DMS153 treated with DMSO at 0.1 percent for 48 hours (cell line): ENCODE results near the gene ZNF175.
"Not testable (repeated sequence)": the region's sequence is repeated elsewhere in the genome, so short reads cannot be mapped to it uniquely, and the experiment has no call there.

Experiments
- DNase-seq: peaks from one replicate; lab custom pipeline; 2025; ENCODE audit not compliant: unreplicated experiment; lab: John Stamatoyannopoulos, UW

The ZNF175 gene

DNA sequence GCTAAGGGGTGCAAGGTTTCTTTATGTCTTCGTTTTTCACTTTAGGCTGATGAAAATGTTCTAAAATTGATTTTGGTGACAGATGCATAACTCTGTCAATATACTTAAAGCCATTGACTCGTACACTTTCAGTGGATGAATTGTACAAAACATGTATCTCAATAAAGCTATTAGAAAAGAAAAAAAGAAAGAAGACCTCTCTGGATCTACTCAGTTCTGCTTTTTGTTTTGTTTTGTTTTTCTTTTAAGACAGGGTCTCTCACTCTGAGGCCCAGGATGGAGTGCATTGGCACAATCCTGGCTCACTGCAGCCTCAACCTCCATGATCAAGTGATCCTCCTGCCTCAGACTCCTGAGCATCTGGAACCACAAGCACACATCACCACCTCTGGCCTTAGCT, 55.6 kb downstream of the ZNF175 start:
- no peak for DNase-seq

DNA sequence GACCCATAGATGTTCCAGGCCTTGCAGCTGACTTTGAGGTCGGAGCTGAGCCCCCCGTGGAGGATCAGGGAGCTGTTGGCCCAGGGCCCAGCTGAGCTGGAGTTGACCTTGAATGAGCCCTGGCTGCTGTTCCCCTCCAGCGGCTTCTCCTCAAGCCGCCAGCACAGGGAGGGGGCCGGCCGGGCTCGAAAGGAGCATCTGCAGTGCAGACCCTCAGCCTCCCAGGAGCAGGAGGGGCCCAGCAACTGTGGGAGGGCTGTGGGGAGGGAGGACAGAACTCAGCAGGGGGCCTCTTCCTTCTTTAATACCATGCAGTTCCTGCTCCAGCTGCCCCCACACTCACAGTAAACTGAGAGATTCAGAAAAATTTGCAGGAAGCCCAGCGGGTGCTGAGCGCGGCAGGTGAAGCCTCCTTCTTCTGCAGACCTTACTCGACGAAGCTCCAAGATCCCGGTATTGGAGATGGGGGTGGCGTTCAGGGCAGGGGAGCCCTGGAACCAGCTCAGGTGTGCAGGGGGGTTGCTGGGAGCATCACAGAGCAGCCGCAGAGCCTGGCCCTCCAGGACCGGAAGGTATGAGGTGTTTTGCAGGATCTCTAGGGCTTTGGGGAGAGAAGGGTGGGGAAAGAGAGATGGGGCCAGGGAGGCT, 56.5 kb downstream of the ZNF175 start:
- no peak for DNase-seq

DNA sequence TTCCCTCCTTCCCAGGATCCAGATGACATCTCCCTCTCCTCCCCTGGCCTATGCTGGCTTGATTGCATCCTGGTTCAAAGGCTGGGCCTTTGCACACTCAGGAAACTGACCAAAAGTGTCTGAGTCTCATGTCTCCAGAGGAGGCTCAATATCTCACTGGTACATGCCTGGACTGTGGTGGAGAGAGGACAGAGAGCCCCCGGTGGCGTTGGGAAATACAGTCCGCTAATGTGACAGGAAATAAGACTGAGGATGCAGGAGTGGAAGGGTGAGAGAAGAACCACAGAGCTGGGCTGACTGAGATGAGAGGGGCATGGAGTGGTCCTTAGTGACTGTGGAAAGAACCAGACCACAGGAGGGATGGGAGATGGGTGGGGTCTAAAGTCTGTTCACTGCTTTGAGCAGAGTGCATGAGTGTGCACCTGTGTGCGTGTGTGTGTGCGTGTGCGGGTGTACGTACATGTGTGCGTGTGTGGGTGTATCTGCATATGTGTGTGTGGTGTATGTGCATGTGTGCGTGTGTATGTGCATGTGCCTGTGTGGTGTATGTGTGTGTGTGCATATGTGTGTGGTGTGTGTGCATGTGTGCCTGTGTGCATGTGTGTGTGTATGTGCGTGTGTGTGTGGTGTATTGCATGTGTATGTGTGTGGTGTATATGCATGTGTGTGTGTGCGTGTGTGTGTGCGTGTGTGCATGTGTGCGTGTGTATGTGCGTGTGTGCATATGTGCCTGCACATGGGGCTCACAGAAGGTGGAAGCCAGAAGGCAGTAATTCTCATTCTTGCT, 57.3 kb downstream of the ZNF175 start:
- no peak for DNase-seq

DNA sequence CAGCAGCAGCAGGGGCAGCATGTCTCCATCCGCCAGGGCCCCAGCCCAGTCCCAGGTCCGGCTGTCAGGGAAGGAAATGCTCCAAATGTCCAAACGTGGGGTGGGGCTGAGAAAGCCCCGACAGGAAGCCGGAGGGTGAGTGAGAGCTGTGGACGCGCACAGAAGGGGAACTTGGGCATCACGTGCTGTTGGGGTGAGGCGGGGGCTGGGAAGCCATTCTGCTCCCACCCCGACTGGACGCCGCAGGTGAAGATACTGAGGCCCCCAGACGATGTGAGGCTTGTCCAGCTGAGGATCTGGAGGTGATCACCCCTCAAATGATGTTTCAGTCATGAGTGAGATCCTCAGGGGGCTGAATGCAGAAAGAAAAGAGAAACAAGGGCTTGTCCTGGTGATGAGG, 59.2 kb downstream of the ZNF175 start, which contains the start of gene SIGLEC5:
TSS of gene SIGLEC5 (minus strand) at position 87 of the 400 bp plus-strand sequence. CDS start at position 21, 66 bp downstream.
- not testable (repeated sequence) for DNase-seq

DNA sequence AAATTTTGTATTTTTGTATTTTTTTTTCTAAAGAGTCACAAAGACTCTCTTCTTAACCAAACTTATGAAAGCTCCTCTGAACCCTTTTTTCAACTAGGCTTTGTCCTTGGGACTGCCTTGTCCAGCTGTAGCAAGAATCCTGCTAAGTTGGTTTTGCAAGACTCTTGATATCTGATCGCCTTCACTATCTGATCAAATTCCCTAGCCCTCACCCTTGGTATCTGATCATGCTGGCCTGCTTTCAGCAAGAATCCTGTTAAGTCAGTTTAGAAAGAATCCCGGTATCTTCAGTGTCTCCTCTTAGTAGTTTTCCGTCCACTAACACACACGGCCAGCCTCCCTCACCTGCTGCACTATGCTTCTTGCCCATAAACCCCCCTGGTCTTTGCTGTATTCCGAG, 61.0 kb downstream of the ZNF175 start:
- DNase-seq, result no peak

DNA sequence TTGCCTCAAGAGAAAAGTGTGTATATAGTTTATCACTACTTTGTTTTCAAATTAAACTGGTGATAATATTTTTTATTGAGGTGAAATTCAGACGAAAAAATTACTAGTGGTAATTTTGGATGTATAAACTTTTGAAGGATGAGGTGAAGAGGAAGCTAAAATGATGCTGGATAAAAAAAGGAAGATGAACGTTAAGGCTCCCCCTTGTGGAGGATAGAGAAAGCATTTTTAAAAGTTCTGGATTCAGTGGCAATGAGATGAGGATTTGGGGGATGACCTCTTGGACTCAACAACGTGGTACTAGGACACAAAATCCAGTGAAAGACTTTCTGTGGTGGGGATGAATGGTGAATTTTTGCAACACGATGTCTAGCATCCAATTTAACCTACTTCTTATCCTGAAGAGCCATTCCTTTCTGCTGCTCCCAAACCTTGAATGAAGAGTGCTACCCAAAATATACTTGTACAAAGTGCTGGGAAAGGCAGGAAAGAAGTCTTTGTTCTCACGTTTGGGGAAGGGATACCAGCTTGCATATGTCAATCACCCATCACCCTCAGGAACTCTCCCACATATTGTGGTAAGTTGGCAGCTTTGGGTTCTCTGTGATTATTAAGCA, 66.4 kb downstream of the ZNF175 start:
- no peak for DNase-seq

- no peak for DNase-seq
Measured at GRCh38 chr19:51639916-51640315, 68.8 kb downstream of the ZNF175 start.

DNA sequence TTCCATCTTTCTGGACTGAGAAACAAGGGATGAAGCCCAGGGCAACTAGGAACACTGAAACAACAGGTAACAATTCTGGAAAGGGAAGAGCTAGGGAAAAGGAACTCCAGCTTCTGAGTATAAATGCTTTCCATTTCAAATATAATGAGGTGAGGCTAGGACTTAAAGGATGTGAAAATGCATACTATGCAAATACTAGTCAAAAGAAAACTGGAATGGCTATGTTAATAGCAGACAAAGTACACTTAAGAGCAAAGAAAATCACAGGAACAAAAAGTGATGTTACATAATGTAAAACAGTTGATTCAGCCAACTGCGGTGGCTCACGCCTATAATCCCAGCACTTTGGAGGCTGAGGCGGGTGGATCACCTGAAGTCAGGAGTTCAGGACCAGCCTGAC, 69.3 kb downstream of the ZNF175 start:
- no peak for DNase-seq

DNA sequence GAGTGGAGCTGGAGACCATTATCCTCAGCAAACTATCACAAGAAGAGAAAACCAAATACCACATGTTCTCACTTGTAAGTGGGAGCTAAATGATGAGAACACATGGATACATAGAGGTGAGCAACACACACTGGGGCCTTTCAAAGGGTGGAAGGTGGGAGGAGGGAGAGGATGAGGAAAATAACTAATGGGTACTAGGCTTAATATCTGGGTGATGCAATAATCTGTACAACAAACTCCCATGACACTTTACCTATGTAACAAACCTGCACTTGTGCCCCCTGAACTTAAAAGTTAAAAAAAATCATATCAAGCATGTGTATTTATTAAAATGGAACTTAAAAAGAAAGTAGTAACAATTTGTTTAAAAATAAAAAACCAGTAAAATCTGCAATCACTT, 70.6 kb downstream of the ZNF175 start:
- no peak for DNase-seq
